Gastroesophageal sphincter (tissue), 4 donors: ENCODE data around the gene SNX25. TPM values are rescaled to one million over a fixed set of nuclear protein-coding genes. Genes with fewer than 3 reads are reported as not detected.
"Not testable (repeated sequence)": the region's sequence is repeated elsewhere in the genome, so short reads cannot be mapped to it uniquely, and the experiment has no call there.

Experiments
- ATAC-seq: fragments of 150-250 bp; one replicate; pipeline ENCODE4 v1.9.1; 2016; ENCODE audit warnings: mild to moderate bottlenecking, moderate library complexity
- H3K27ac ChIP-seq, 4 donors: fragments of 200-600 bp; sonication (generic) in 3 of 4; 1 replicate in 3 of 4; 2 replicates in 1 of 4; pipeline ENCODE4 v1.5.1; 2016 to 2019
- H3K27me3 ChIP-seq: fragments of 200-600 bp; sonication (generic); one replicate; pipeline ENCODE4 v1.5.1; 2019
- H3K36me3 ChIP-seq, 2 donors: fragments of 200-600 bp; sonication (generic); one replicate each; pipeline ENCODE4 v1.5.1; 2019; ENCODE audit warnings: control low read depth in 1 of 2
- H3K4me1 ChIP-seq, 3 donors: fragments of 200-600 bp; sonication (generic); 1 replicate in 2 of 3; 2 replicates in 1 of 3; pipeline ENCODE4 v1.5.1; 2016 to 2019; ENCODE audit warnings: control low read depth in 2 of 3
- H3K4me3 ChIP-seq, 2 donors: fragments of 200-600 bp; sonication (generic); one replicate each; pipeline ENCODE4 v1.5.1; 2019; ENCODE audit warnings: mild to moderate bottlenecking in 1 of 2, moderate library complexity in 1 of 2
- H3K9me3 ChIP-seq, 3 donors: fragments of 200-600 bp; sonication (generic); one replicate each; pipeline ENCODE4 v1.5.1; 2017 to 2019; ENCODE audit warnings: control low read depth in 2 of 3
- EP300 ChIP-seq: sonication (generic); formaldehyde crosslinking; IDR thresholded peaks from one replicate; pipeline ENCODE4 v1.6.1; 2017; ENCODE audit warnings: antibody characterized with exemption, mild to moderate bottlenecking
- POLR2A ChIP-seq, 2 donors: fragments of 450-650 bp; IDR thresholded peaks; one replicate each; pipeline ENCODE4 v1.6.1; 2017; ENCODE audit warnings: antibody characterized with exemption in 2 of 2, mild to moderate bottlenecking in 2 of 2, moderate library complexity in 1 of 2
- POLR2AphosphoS5 ChIP-seq: sonication (generic); formaldehyde crosslinking; IDR thresholded peaks from one replicate; pipeline ENCODE4 v1.6.1; 2017; ENCODE audit warnings: antibody characterized with exemption
- WGBS, 2 donors: methylation state at CpG; one replicate each; pipeline ENCODE4 v1.1.5; 2018; ENCODE audit warnings: low coverage in 1 of 2; 5-methylcytosine and 5-hydroxymethylcytosine counted together
- total RNA-seq, 4 donors: library from RNA; depleted of rRNA; stranded (reverse); fragments of >200 nt; gene quantifications; one replicate each; pipeline ENCODE4 v1.1.0, GENCODE V29; 2016
- TF ChIP-seq, protein P1 (sequence below), 4 experiments: fragments of 200-600 bp in 2 of 4; fragments of 450-650 bp in 2 of 4; sonication (generic) in 1 of 4; IDR thresholded peaks; one replicate each; pipeline ENCODE4 v1.5.1; 2017 to 2019; ENCODE audit warnings: antibody characterized with exemption in 4 of 4, mild to moderate bottlenecking in 2 of 4, moderate library complexity in 2 of 4

SNX25 gene
- total RNA-seq, 4 donors from 2014 or later: 17.9 to 30.5 (median 24.9) TPM

DNA sequence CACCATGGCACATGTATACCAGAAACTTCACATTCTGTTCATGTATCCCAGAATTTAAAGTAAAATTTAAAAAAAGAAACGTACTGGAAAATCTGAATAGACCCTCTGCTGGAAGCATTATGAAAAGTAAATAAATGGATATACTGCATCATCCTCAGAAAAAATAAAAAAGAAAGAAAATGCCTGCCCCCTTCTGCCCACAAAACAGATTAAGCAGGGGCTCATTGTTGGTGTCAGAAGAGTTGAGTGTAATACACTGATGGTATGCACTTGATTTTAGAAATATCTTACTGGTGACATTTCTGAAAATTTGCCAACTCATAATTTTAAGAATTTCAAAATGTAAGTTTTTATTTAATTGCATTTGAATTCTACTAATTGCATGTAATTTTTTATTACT, 108.5 kb downstream of the SNX25 start:
- TF ChIP-seq, protein P1, sequence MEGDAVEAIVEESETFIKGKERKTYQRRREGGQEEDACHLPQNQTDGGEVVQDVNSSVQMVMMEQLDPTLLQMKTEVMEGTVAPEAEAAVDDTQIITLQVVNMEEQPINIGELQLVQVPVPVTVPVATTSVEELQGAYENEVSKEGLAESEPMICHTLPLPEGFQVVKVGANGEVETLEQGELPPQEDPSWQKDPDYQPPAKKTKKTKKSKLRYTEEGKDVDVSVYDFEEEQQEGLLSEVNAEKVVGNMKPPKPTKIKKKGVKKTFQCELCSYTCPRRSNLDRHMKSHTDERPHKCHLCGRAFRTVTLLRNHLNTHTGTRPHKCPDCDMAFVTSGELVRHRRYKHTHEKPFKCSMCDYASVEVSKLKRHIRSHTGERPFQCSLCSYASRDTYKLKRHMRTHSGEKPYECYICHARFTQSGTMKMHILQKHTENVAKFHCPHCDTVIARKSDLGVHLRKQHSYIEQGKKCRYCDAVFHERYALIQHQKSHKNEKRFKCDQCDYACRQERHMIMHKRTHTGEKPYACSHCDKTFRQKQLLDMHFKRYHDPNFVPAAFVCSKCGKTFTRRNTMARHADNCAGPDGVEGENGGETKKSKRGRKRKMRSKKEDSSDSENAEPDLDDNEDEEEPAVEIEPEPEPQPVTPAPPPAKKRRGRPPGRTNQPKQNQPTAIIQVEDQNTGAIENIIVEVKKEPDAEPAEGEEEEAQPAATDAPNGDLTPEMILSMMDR (IDR thresholded peaks at IDR 0.05): no peak
- Histone ChIP-seq H3K36me3 (peaks cover 0 to 48% of the 10 kb centered on the region in 2 donors), H3K9me3 (no peaks in the 10 kb centered on the region), H3K4me1 (no peaks in the 10 kb centered on the region), H3K4me3 (no peak overlapping the region), H3K27me3 (no peaks in the 10 kb centered on the region), H3K27ac (no peak overlapping the region)
- 73% methylated on average over 1 of the region's 1 CpG; no CpG with 5 or more reads in 1 of the 2 donors for WGBS, 2 donors
- no peak for ATAC-seq

DNA sequence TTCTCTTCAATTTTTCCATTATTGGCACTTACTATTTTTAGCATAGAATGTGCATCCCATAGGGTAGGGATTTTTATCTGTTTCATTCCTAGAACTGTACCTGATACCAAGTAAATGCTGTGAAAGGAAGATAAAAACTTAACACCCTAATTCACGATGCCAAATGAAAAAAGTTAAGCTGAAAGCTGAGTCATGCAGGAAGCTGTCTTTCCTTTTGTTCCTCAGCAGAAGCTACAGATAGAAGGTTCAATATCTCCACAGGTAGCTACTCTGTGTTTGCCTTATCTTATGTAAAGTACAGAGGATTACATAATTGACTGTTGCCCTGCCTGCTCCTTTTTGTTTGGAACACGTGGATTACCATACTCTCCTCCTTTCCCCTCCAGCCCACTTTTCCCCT, 109.3 kb downstream of the SNX25 start:
- no peak overlapping the region for H3K4me3 ChIP-seq
- 50 to 75% methylated on average over 1 to 2 of the region's 2 CpGs for whole genome bisulfite sequencing, 2 donors
- no peak for ATAC-seq
- H3K4me1 ChIP-seq: no peaks in the 10 kb centered on the region
- no peak overlapping the region for H3K27ac ChIP-seq
- H3K27me3 ChIP-seq: no peaks in the 10 kb centered on the region
- peaks cover 0 to 46% of the 10 kb centered on the region in 2 donors for H3K36me3 ChIP-seq
- TF ChIP-seq, protein P1 (IDR thresholded peaks at IDR 0.05): no peak
- TF ChIP-seq POLR2A (IDR thresholded peaks at IDR 0.05) (no peak), EP300 (no peak), POLR2AphosphoS5 (no peak)
- H3K9me3 ChIP-seq: no peaks in the 10 kb centered on the region

DNA sequence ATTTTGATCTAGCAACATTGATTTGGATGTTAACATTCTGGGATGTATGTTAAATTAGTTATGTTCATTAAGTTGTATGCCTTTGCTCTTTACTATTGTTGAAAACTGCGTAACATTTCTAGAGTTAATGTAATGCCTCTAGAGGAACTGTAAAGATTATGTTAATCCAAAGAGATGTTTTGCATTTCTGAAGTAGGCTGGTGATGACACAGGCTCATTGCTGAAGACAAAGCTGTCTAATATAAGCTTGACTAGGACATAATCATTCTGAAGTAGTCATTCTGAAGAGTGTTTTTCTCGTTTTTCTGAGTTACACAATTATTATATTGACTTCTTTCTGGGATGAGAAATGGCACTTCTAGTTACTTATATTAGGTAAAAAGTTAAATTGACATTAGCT, 113.4 kb downstream of the SNX25 start:
- Histone ChIP-seq H3K36me3 (peaks cover 0 to 31% of the 10 kb centered on the region in 2 donors), H3K27ac (no peak overlapping the region), H3K9me3 (no peaks in the 10 kb centered on the region), H3K4me1 (no peaks in the 10 kb centered on the region), H3K27me3 (no peaks in the 10 kb centered on the region), H3K4me3 (no peak overlapping the region)
- no peak for TF ChIP-seq POLR2AphosphoS5
- TF ChIP-seq EP300: no peak
- TF ChIP-seq, protein P1 (IDR thresholded peaks at IDR 0.05): no peak
- no peak for TF ChIP-seq POLR2A (IDR thresholded peaks at IDR 0.05)
- ATAC-seq: no peak
- 83 to 84% methylated on average over 2 of the region's 2 CpGs for WGBS, 2 donors

DNA sequence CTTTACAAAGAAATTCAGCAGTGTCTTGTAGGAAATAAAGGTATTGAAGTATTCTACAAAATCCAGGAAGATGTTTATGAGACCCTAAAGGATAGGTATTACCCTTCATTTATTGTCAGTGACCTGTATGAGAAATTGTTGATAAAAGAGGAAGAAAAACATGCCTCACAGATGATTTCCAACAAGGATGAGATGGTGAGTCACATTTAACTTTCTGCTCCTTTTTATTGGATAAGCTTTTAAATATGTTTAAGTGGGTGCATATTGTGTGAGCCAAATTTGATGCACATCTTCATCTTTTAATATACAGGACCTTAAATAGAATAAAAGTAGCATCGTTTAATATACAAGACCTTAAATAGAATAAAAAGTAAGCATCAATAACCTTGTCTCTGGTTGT, 114.2 kb downstream of the SNX25 start:
- ATAC-seq: no peak
- no peak overlapping the region for H3K4me3 ChIP-seq
- WGBS, 2 donors: 75 to 91% methylated on average over 1 of the region's 1 CpG
- H3K27ac ChIP-seq: no peak overlapping the region
- TF ChIP-seq, protein P1 (IDR thresholded peaks at IDR 0.05): no peak
- TF ChIP-seq EP300 (no peak), POLR2A (IDR thresholded peaks at IDR 0.05) (no peak), POLR2AphosphoS5 (no peak)
- H3K9me3 ChIP-seq: no peaks in the 10 kb centered on the region
- H3K27me3 ChIP-seq: no peaks in the 10 kb centered on the region
- no peaks in the 10 kb centered on the region for H3K4me1 ChIP-seq
- peaks cover 0 to 31% of the 10 kb centered on the region in 2 donors for H3K36me3 ChIP-seq

DNA sequence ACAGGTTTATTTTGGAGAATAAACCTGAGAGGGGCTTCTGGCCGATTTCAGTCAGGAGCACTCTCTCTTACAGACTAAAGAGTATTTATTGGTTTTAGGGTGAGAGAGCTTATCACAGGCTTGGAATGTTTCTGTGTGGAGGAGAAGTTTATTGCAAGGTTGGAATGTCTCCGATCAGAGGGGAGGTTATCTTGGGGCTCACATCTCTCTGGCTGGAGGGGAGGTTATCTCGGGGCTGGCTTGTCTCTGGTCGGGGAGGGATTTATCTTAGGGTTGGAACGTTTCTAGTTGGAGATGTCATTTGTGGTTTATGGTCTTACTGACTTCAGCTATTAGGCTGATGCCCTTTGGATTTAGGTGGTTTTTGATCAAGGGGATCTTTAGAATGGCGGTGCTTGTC, 115.0 kb downstream of the SNX25 start:
- H3K36me3 ChIP-seq: peaks cover 0 to 31% of the 10 kb centered on the region in 2 donors
- WGBS, 2 donors: 90 to 91% methylated on average over 4 to 5 of the region's 6 CpGs
- H3K27me3 ChIP-seq, H3K9me3 ChIP-seq, H3K27ac ChIP-seq, ATAC-seq, H3K4me1 ChIP-seq, H3K4me3 ChIP-seq: not testable (repeated sequence)

DNA sequence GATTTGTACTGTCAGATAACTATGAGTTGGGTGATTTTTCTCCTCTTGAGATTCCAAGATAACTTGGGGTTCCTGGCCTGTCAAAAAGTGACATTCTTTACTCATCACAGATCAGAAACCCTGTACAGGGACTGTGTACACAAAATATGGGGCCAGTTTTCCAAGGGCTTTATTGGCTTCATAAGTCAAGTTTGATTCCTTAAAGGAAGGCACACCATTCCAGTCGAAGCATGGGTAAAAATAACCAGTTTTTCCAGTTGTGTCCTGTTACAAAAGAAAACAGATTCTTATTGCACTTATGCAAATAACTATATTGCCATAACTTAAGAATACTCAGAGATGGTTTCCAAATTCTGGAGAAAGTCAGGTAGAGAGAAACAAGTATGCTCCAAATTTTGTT, 116.3 kb downstream of the SNX25 start:
- WGBS, 2 donors: 89% methylated on average over 1 of the region's 1 CpG; no CpG with 5 or more reads in 1 of the 2 donors

More for the DNA sequence above, 116.3 kb downstream of the SNX25 start:
- H3K36me3 ChIP-seq: peaks cover 0 to 26% of the 10 kb centered on the region in 2 donors
- ATAC-seq, H3K27me3 ChIP-seq, H3K4me3 ChIP-seq, H3K9me3 ChIP-seq, H3K27ac ChIP-seq, H3K4me1 ChIP-seq: not testable (repeated sequence)
